GM03348 (cell line): ENCODE measurements around the gene NDN.

Source experiments
- DNase-seq: peaks from one replicate; pipeline ENCODE4 v3.0.0; 2012; ENCODE audit warnings: low spot score

Gene NDN

GRCh38 chr15:23642413-23643044 lies 44.6 kb downstream of the NDN start:
- DNase-seq: peak; percentile 85
